ENCODE measurements around the gene CEBPA.

The CEBPA gene

DNA sequence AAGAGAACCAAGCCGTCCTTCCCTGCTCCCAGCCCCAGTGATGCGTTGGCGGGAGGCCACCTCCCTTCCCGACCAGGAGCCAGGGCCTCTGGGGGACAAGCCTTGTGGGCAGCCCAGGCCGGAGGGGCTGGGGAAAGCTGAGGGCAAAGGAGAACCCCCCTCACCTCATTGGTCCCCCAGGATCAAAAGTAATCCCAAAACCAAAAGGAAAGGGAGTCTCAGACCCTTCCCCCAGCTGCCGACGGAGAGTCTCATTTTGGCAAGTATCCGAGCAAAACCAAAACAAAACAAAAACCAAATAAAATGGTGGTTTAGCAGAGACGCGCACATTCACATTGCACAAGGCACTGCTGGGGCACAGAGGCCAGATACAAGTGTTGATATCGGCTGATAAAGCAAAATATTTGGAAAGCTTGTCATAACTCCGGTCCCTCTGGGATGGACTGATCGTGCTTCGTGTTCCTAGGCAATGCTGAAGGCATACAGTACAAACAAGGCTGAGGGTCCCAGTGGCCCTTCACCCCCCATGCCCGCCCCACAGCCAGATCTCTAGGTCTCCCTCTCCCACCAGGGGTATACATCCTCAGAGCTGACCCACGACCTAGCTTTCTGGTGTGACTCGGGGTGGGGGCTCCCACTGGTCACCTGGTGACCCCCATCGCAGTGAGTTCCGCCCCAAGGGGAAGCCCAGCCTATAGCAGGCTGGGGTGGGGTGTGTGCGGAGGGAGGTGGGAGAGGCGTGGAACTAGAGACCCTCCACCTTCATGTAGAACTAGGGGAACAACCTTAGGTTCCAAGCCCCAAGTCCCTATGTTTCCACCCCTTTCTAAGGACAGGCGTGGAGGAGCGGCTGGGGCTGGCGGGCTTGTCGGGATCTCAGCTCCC lies 2.1 kb downstream of the CEBPA start:
- H3K4me2 ChIP-seq (ENCODE audit: low read length) = no peak overlapping the region
- no peaks in the 10 kb centered on the region for H3K36me3 ChIP-seq (replicated peaks; ENCODE audit: low read depth, low read length)
- H3K27ac ChIP-seq (ENCODE audit: low read length) = no peak overlapping the region
- no peaks in the 10 kb centered on the region for H3K27me3 ChIP-seq (ENCODE audit: low read depth, low read length)
- H3K9ac ChIP-seq (ENCODE audit: low read length) = no peak overlapping the region
- TF ChIP-seq EZH2phosphoT487 (IDR thresholded peaks at IDR 0.05; ENCODE audit: low read depth) = no peak
- TF ChIP-seq, protein P1, sequence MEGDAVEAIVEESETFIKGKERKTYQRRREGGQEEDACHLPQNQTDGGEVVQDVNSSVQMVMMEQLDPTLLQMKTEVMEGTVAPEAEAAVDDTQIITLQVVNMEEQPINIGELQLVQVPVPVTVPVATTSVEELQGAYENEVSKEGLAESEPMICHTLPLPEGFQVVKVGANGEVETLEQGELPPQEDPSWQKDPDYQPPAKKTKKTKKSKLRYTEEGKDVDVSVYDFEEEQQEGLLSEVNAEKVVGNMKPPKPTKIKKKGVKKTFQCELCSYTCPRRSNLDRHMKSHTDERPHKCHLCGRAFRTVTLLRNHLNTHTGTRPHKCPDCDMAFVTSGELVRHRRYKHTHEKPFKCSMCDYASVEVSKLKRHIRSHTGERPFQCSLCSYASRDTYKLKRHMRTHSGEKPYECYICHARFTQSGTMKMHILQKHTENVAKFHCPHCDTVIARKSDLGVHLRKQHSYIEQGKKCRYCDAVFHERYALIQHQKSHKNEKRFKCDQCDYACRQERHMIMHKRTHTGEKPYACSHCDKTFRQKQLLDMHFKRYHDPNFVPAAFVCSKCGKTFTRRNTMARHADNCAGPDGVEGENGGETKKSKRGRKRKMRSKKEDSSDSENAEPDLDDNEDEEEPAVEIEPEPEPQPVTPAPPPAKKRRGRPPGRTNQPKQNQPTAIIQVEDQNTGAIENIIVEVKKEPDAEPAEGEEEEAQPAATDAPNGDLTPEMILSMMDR (IDR thresholded peaks at IDR 0.05; ENCODE audit: low read depth, low read length) = no peak
- H3K79me2 ChIP-seq (ENCODE audit: low read length) = no peaks in the 10 kb centered on the region
- H2AFZ ChIP-seq (ENCODE audit: low read depth, low read length) = no peak overlapping the region
- no peaks in the 10 kb centered on the region for H3K4me1 ChIP-seq (ENCODE audit: low read length)
- no peaks in the 10 kb centered on the region for H4K20me1 ChIP-seq (ENCODE audit: insufficient read depth, low read length)
- H3K4me3 ChIP-seq (ENCODE audit: low read length) = no peak overlapping the region
- H3K9me3 ChIP-seq (ENCODE audit: insufficient read depth, low read length) = no peaks in the 10 kb centered on the region

DNA sequence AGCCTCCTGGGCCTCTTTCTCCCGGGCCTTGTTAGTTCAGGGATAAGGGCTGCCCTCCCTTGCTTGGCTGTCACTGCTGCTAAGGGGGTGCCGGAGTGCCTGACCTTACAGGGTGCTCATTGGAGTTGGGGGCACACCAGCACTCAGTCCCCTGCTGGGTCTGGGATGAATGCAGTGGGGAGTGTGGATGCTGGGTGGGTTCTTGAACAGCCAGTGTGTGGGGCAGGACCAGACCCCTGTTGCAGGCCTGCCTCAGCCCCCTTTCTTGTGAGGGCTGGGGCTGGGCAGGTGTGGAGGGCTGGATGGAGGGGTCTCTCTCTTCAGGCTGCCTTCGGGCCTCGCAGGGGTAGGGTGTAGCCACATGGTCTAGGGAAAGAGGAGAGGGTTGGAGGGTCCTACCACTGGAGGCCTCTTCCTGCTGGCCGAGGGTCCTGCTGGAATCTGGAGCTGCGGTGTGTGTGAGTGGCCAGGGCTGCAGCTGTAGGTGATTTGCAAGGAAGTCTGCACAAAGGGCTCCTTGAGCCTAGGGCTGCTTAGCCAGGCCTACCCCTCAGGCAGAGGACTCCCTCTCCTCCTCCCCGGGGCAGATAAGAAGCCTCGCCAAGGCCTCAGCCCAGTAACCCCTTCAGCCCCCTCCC lies 3.2 kb downstream of the CEBPA start:
- Histone ChIP-seq H3K9ac (ENCODE audit: low read length) (no peak overlapping the region), H4K20me1 (ENCODE audit: insufficient read depth, low read length) (no peaks in the 10 kb centered on the region), H3K79me2 (ENCODE audit: low read length) (no peaks in the 10 kb centered on the region), H3K4me2 (ENCODE audit: low read length) (no peak overlapping the region), H3K36me3 (replicated peaks; ENCODE audit: low read depth, low read length) (no peaks in the 10 kb centered on the region), H3K4me3 (ENCODE audit: low read length) (no peak overlapping the region), H3K27me3 (ENCODE audit: low read depth, low read length) (0 out of 2 replicates have a peak, but pooled peaks cover under 1% of the 10 kb centered on the region), H3K4me1 (ENCODE audit: low read length) (no peaks in the 10 kb centered on the region), H3K9me3 (ENCODE audit: insufficient read depth, low read length) (no peaks in the 10 kb centered on the region), H2AFZ (ENCODE audit: low read depth, low read length) (no peak overlapping the region), H3K27ac (ENCODE audit: low read length) (no peak overlapping the region)
- TF ChIP-seq EZH2phosphoT487 (IDR thresholded peaks at IDR 0.05; ENCODE audit: low read depth) = no peak
- TF ChIP-seq, protein P1 (IDR thresholded peaks at IDR 0.05; ENCODE audit: low read depth, low read length) = no peak

DNA sequence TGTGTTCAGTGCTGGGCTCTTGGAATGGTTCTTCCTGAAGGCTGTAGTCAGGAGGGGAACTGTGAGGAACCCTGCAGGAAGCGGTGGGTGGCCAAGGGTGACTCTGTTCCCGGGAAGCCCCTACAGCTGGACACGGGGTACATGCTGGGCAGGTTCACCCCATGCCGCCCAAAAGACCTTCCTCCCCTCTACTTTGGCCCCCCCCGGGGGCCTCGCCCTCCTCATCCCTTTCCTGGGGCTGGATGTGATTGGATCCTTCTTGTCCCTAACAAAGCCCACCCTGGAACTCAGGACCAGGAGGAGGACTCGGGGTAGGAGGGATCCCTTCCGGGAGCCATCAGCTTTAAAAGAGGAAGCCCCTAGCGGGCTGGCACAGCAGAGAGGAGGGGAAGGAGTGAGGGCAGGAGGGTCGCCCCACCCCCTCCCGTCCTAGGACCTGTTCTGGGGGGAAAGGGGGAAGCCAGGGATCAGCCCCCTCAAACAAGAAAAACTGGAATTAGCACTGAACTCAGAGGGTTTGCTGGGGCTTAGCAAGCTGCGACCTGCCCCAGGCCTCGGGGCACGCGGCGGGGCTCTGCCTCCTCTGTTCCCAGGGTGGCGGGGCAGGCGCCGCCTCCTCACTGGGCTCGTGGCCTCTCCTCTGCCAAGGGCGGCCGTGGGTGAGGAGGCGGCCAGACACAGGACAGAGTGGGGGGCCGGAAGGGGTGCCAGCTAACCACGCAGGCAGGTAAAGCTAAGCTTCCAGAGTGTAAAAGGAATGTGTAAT lies 4.0 kb downstream of the CEBPA start:
- peaks cover 8% of the 10 kb centered on the region; the same call in 1 of the 2 replicates for H3K27me3 ChIP-seq (ENCODE audit: low read depth, low read length)
- H3K9ac ChIP-seq (ENCODE audit: low read length) = no peak overlapping the region
- H2AFZ ChIP-seq (ENCODE audit: low read depth, low read length) = no peak overlapping the region
- H3K79me2 ChIP-seq (ENCODE audit: low read length) = no peaks in the 10 kb centered on the region
- TF ChIP-seq, protein P1 (IDR thresholded peaks at IDR 0.05; ENCODE audit: low read depth, low read length) = no peak
- no peak for TF ChIP-seq EZH2phosphoT487 (IDR thresholded peaks at IDR 0.05; ENCODE audit: low read depth)
- H3K4me1 ChIP-seq (ENCODE audit: low read length) = no peaks in the 10 kb centered on the region
- H4K20me1 ChIP-seq (ENCODE audit: insufficient read depth, low read length) = no peaks in the 10 kb centered on the region
- no peak overlapping the region for H3K27ac ChIP-seq (ENCODE audit: low read length)
- no peak overlapping the region for H3K4me2 ChIP-seq (ENCODE audit: low read length)
- no peaks in the 10 kb centered on the region for H3K36me3 ChIP-seq (replicated peaks; ENCODE audit: low read depth, low read length)
- H3K9me3 ChIP-seq (ENCODE audit: insufficient read depth, low read length) = no peaks in the 10 kb centered on the region
- no peak overlapping the region for H3K4me3 ChIP-seq (ENCODE audit: low read length)
